ENCODE data around the gene TBC1D1.

DNA sequence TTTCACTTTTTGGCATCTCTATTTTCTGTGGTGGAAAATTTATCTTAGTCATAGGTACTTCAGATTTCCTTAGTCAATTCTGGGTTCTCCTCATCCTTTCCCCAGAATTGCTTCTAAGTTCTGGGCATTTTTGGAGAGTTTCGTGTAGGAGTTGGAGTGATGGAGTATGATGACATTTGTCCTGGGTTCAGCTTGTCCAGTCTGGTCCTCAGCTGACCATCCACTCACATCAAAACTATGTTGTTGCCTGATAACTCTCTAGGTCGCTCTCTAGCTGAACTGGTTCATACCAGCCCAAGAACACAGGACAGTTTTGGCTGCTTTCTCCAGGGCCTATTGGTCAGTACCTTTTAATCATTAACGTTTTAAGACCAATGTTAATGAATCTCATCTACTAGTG lies 82.6 kb downstream of the TBC1D1 start:
- TF ChIP-seq, protein P1, sequence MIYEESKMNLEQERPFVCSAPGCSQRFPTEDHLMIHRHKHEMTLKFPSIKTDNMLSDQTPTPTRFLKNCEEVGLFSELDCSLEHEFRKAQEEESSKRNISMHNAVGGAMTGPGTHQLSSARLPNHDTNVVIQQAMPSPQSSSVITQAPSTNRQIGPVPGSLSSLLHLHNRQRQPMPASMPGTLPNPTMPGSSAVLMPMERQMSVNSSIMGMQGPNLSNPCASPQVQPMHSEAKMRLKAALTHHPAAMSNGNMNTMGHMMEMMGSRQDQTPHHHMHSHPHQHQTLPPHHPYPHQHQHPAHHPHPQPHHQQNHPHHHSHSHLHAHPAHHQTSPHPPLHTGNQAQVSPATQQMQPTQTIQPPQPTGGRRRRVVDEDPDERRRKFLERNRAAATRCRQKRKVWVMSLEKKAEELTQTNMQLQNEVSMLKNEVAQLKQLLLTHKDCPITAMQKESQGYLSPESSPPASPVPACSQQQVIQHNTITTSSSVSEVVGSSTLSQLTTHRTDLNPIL (CRISPR knock-in tag; IDR thresholded peaks at IDR 0.05; ENCODE audit: low read depth): no peak
- TF ChIP-seq, protein P2, sequence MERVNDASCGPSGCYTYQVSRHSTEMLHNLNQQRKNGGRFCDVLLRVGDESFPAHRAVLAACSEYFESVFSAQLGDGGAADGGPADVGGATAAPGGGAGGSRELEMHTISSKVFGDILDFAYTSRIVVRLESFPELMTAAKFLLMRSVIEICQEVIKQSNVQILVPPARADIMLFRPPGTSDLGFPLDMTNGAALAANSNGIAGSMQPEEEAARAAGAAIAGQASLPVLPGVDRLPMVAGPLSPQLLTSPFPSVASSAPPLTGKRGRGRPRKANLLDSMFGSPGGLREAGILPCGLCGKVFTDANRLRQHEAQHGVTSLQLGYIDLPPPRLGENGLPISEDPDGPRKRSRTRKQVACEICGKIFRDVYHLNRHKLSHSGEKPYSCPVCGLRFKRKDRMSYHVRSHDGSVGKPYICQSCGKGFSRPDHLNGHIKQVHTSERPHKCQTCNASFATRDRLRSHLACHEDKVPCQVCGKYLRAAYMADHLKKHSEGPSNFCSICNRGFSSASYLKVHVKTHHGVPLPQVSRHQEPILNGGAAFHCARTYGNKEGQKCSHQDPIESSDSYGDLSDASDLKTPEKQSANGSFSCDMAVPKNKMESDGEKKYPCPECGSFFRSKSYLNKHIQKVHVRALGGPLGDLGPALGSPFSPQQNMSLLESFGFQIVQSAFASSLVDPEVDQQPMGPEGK (CRISPR knock-in tag; IDR thresholded peaks at IDR 0.05; ENCODE audit: borderline replicate concordance): no peak
- TF ChIP-seq ZNF8 (CRISPR knock-in tag; IDR thresholded peaks at IDR 0.05): no peak
- TF ChIP-seq TOX (CRISPR knock-in tag; IDR thresholded peaks at IDR 0.05; ENCODE audit: borderline replicate concordance): no peak
- TF ChIP-seq GLIS3 (CRISPR knock-in tag; IDR thresholded peaks at IDR 0.05): no peak
- no peak for TF ChIP-seq ARNTL (CRISPR knock-in tag; IDR thresholded peaks at IDR 0.05; ENCODE audit: borderline replicate concordance, low read depth)
- TF ChIP-seq ZNF70 (CRISPR knock-in tag; IDR thresholded peaks at IDR 0.05): no peak
- no peak for TF ChIP-seq BACH2 (CRISPR knock-in tag; IDR thresholded peaks at IDR 0.05; ENCODE audit: borderline replicate concordance)
- no peak for TF ChIP-seq TCF4 (CRISPR knock-in tag; IDR thresholded peaks at IDR 0.05; ENCODE audit: borderline replicate concordance)
- no peak for TF ChIP-seq CSRNP3 (CRISPR knock-in tag; IDR thresholded peaks at IDR 0.05)
